A549 (cell line): ENCODE measurements around the gene C3orf22.

ENCODE experiments used
- CEBPB ChIP-seq, 2 experiments: fragments of >200 bp in 1 of 2; sonication (Bioruptor Twin) in 1 of 2; formaldehyde crosslinking in 1 of 2; IDR thresholded peaks; 2 replicates each; pipeline ENCODE4 v1.6.1; 2012 to 2016
- EHMT2 ChIP-seq: fragments of 200-600 bp; sonication (generic); IDR thresholded peaks from 2 replicates; pipeline ENCODE4 v1.6.1; 2016; ENCODE audit warnings: antibody characterized with exemption, low read depth, mild to moderate bottlenecking, moderate library complexity
- MAFK ChIP-seq: fragments of 450-650 bp; IDR thresholded peaks from 2 replicates; pipeline ENCODE4 v1.6.1; 2014; ENCODE audit not compliant: partially characterized antibody
- MAZ ChIP-seq: fragments of 150-350 bp; IDR thresholded peaks from 2 replicates; pipeline ENCODE4 v1.6.1; 2014; ENCODE audit warnings: antibody characterized with exemption, low read depth, low read length, borderline replicate concordance
- NPAS2 ChIP-seq: fragments of 250-450 bp; sonication (Bioruptor Pico); IDR thresholded peaks from 2 replicates; pipeline ENCODE4 v1.8.0; 2022; ENCODE audit warnings: mild to moderate bottlenecking, moderate library complexity, borderline replicate concordance
- POLR2A ChIP-seq: IDR thresholded peaks from 2 replicates; pipeline ENCODE4 v1.6.1; 2012; ENCODE audit warnings: mild to moderate bottlenecking, low read length
- RAD21 ChIP-seq, 2 experiments: fragments of >200 bp in 1 of 2; sonication (Bioruptor Twin) in 1 of 2; formaldehyde crosslinking in 1 of 2; IDR thresholded peaks in 1 of 2; conservative IDR thresholded peaks in 1 of 2; 2 replicates in 1 of 2; 3 replicates in 1 of 2; pipeline ENCODE4 v1.6.1; 2012 to 2018; ENCODE audit warnings: inconsistent platforms in 1 of 2
- ZC3H11A ChIP-seq: fragments of 450-650 bp; IDR thresholded peaks from 2 replicates; pipeline ENCODE4 v1.6.1; 2014; ENCODE audit warnings: antibody characterized with exemption, mild to moderate bottlenecking
- TF ChIP-seq, protein P1 (sequence below): fragments of 200-600 bp; sonication (generic); IDR thresholded peaks from 2 replicates; pipeline ENCODE4 v1.6.1; 2016; ENCODE audit warnings: antibody characterized with exemption, mild to moderate bottlenecking, moderate library complexity
- TF ChIP-seq, protein P2 (sequence below): fragments of >200 bp; sonication (Bioruptor Twin); formaldehyde crosslinking; IDR thresholded peaks from 3 replicates; pipeline ENCODE4 v1.5.1; 2016

DNA sequence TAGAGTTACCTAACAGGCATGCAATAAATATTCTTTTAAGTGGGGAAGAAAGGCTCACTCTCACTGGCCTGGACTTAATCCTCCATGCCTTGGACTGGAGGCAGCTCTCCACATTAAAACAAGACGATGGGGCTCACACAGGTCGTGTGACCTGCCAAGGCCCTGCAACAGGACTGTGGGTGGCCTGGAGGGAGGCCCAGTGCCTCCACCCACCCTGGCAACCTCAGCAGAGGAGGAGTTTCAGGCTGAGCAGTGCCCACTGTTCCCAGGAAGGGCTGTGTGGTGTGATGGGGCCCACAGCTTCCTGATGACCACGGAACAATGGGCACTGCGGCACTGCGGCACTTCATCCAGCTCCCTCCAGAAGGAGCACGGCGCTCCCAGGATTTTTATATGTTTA is 46.7 kb downstream of the C3orf22 start:
- TF ChIP-seq MAFK, result no peak
- TF ChIP-seq, protein P1, sequence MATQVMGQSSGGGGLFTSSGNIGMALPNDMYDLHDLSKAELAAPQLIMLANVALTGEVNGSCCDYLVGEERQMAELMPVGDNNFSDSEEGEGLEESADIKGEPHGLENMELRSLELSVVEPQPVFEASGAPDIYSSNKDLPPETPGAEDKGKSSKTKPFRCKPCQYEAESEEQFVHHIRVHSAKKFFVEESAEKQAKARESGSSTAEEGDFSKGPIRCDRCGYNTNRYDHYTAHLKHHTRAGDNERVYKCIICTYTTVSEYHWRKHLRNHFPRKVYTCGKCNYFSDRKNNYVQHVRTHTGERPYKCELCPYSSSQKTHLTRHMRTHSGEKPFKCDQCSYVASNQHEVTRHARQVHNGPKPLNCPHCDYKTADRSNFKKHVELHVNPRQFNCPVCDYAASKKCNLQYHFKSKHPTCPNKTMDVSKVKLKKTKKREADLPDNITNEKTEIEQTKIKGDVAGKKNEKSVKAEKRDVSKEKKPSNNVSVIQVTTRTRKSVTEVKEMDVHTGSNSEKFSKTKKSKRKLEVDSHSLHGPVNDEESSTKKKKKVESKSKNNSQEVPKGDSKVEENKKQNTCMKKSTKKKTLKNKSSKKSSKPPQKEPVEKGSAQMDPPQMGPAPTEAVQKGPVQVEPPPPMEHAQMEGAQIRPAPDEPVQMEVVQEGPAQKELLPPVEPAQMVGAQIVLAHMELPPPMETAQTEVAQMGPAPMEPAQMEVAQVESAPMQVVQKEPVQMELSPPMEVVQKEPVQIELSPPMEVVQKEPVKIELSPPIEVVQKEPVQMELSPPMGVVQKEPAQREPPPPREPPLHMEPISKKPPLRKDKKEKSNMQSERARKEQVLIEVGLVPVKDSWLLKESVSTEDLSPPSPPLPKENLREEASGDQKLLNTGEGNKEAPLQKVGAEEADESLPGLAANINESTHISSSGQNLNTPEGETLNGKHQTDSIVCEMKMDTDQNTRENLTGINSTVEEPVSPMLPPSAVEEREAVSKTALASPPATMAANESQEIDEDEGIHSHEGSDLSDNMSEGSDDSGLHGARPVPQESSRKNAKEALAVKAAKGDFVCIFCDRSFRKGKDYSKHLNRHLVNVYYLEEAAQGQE, result no peak
- no peak for TF ChIP-seq POLR2A
- TF ChIP-seq MAZ, result no peak
- no peak for TF ChIP-seq CEBPB (IDR thresholded peaks at IDR 0.05)
- TF ChIP-seq, protein P2, sequence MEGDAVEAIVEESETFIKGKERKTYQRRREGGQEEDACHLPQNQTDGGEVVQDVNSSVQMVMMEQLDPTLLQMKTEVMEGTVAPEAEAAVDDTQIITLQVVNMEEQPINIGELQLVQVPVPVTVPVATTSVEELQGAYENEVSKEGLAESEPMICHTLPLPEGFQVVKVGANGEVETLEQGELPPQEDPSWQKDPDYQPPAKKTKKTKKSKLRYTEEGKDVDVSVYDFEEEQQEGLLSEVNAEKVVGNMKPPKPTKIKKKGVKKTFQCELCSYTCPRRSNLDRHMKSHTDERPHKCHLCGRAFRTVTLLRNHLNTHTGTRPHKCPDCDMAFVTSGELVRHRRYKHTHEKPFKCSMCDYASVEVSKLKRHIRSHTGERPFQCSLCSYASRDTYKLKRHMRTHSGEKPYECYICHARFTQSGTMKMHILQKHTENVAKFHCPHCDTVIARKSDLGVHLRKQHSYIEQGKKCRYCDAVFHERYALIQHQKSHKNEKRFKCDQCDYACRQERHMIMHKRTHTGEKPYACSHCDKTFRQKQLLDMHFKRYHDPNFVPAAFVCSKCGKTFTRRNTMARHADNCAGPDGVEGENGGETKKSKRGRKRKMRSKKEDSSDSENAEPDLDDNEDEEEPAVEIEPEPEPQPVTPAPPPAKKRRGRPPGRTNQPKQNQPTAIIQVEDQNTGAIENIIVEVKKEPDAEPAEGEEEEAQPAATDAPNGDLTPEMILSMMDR, result no peak
- TF ChIP-seq RAD21 (conservative IDR thresholded peaks at IDR 0.05 in 1 of 2, IDR thresholded peaks at IDR 0.05 in 1 of 2), result no peak
- TF ChIP-seq EHMT2, result no peak
- no peak for TF ChIP-seq NPAS2 (CRISPR knock-in tag)
- no peak for TF ChIP-seq ZC3H11A
